Trophoblast cell (in vitro differentiated cells and primary cell): ENCODE results near the gene RELB.

Experiments
- DNase-seq, 2 donors: peaks; one replicate each; pipeline ENCODE4 v3.0.0-alpha.2; 2016
- H2AFZ ChIP-seq: 2 replicates; pipeline ENCODE4 v1.6.1; 2013; ENCODE audit warnings: low read length, moderate library complexity, mild to moderate bottlenecking; ENCODE audit not compliant: insufficient read depth, poor library complexity
- H2AK5ac ChIP-seq: 2 replicates; pipeline ENCODE4 v1.6.1; 2013; ENCODE audit warnings: mild to moderate bottlenecking, low read length
- H2BK120ac ChIP-seq: 2 replicates; pipeline ENCODE4 v1.6.1; 2013; ENCODE audit warnings: low read length, mild to moderate bottlenecking, moderate library complexity; ENCODE audit not compliant: insufficient read depth, poor library complexity
- H2BK12ac ChIP-seq: 2 replicates; pipeline ENCODE4 v1.6.1; 2013; ENCODE audit warnings: mild to moderate bottlenecking, low read length, moderate library complexity
- H2BK5ac ChIP-seq: 2 replicates; pipeline ENCODE4 v1.6.1; 2013; ENCODE audit warnings: low read length, low read depth, moderate library complexity, mild to moderate bottlenecking; ENCODE audit not compliant: poor library complexity
- H3K14ac ChIP-seq: 2 replicates; pipeline ENCODE4 v1.6.1; 2013; ENCODE audit warnings: mild to moderate bottlenecking, low read length
- H3K18ac ChIP-seq: 2 replicates; pipeline ENCODE4 v1.6.1; 2013; ENCODE audit warnings: mild to moderate bottlenecking, low read length
- H3K23ac ChIP-seq: 2 replicates; pipeline ENCODE4 v1.6.1; 2013; ENCODE audit warnings: low read length
- H3K27ac ChIP-seq: 2 replicates; pipeline ENCODE4 v1.5.1; 2013; ENCODE audit warnings: low read depth, mild to moderate bottlenecking, inconsistent platforms, low read length, moderate library complexity
- H3K27me3 ChIP-seq: 2 replicates; pipeline ENCODE4 v1.6.1; 2013; ENCODE audit warnings: inconsistent platforms, mild to moderate bottlenecking, low read length, moderate library complexity; ENCODE audit not compliant: insufficient read depth
- H3K36me3 ChIP-seq, 2 experiments: 1 replicate in 1 of 2; 2 replicates in 1 of 2; pipeline ENCODE4 v1.6.1; 2013; ENCODE audit warnings: low read length in 2 of 2, mild to moderate bottlenecking in 2 of 2, moderate library complexity in 1 of 2; ENCODE audit not compliant: insufficient read depth in 2 of 2, control insufficient read depth in 1 of 2
- H3K4ac ChIP-seq: 2 replicates; pipeline ENCODE4 v1.6.1; 2013; ENCODE audit warnings: low read depth, mild to moderate bottlenecking, low read length, moderate library complexity
- H3K4me1 ChIP-seq, 2 experiments: 1 replicate in 1 of 2; 2 replicates in 1 of 2; pipeline ENCODE4 v1.6.1; 2013; ENCODE audit warnings: low read length in 2 of 2, mild to moderate bottlenecking in 2 of 2, moderate library complexity in 1 of 2; ENCODE audit not compliant: insufficient read depth in 2 of 2, control insufficient read depth in 1 of 2
- H3K4me2 ChIP-seq: 2 replicates; pipeline ENCODE4 v1.6.1; 2013; ENCODE audit warnings: inconsistent platforms, mild to moderate bottlenecking, low read length, moderate library complexity
- H3K4me3 ChIP-seq: 2 replicates; pipeline ENCODE4 v1.5.1; 2013; ENCODE audit warnings: mild to moderate bottlenecking, low read depth, low read length, inconsistent platforms
- H3K79me1 ChIP-seq: one replicate; pipeline ENCODE4 v1.6.1; 2013; ENCODE audit warnings: low read length
- H3K79me2 ChIP-seq: 2 replicates; pipeline ENCODE4 v1.6.1; 2013; ENCODE audit warnings: low read length, mild to moderate bottlenecking; ENCODE audit not compliant: control insufficient read depth, insufficient read depth, poor library complexity
- H3K9ac ChIP-seq: 2 replicates; pipeline ENCODE4 v1.6.1; 2013; ENCODE audit warnings: mild to moderate bottlenecking, low read length
- H3K9me3 ChIP-seq: 2 replicates; pipeline ENCODE4 v1.6.1; 2013; ENCODE audit warnings: low read depth, mild to moderate bottlenecking, control low read depth, inconsistent platforms, low read length; ENCODE audit not compliant: insufficient read depth
- H4K12ac ChIP-seq: 2 replicates; pipeline ENCODE4 v1.6.1; 2013; ENCODE audit warnings: low read depth, mild to moderate bottlenecking, low read length, moderate library complexity
- H4K8ac ChIP-seq: 2 replicates; pipeline ENCODE4 v1.6.1; 2013; ENCODE audit warnings: low read depth, mild to moderate bottlenecking, low read length, moderate library complexity
- H4K91ac ChIP-seq: one replicate; pipeline ENCODE4 v1.6.1; 2013; ENCODE audit warnings: low read depth, mild to moderate bottlenecking, low read length, moderate library complexity
- WGBS: extraction: QIAGEN DNeasy Blood & Tissue Kit; methylation state at CpG from one replicate; pipeline ENCODE4 v1.1.7; 2013; ENCODE audit warnings: missing lambda C conversion rate; ENCODE audit not compliant: insufficient read length, insufficient coverage; ENCODE audit errors: extremely low coverage; 5-methylcytosine and 5-hydroxymethylcytosine counted together

RELB gene

GRCh38 chr19:45058622-45059159 is 57.4 kb downstream of the RELB start:
- Histone ChIP-seq H4K8ac (no peak overlapping the region), H2AFZ (no peak overlapping the region), H4K91ac (no peak overlapping the region), H3K23ac (no peak overlapping the region), H3K9me3 (no peaks in the 10 kb centered on the region), H3K9ac (no peak overlapping the region), H3K4me1 (no peaks in the 10 kb centered on the region), H3K4me3 (no peak overlapping the region), H2AK5ac (no peak overlapping the region), H3K27me3 (no peaks in the 10 kb centered on the region), H3K18ac (no peak overlapping the region), H3K79me2 (no peaks in the 10 kb centered on the region), H3K36me3 (peaks cover 83 to 86% of the 10 kb centered on the region in 2 experiments), H2BK5ac (no peak overlapping the region), H3K79me1 (no peaks in the 10 kb centered on the region), H2BK12ac (no peak overlapping the region), H4K12ac (no peak overlapping the region), H3K4ac (no peak overlapping the region), H2BK120ac (no peak overlapping the region), H3K27ac (no peak overlapping the region), H3K14ac (no peak overlapping the region), H3K4me2 (no peak overlapping the region)
- no peak for DNase-seq
- 100% methylated on average over 5 of the region's 14 CpGs for WGBS

GRCh38 chr19:45059258-45059965 is 58.1 kb downstream of the RELB start:
- Histone ChIP-seq H3K23ac (no peak overlapping the region), H3K36me3 (peaks cover 85 to 86% of the 10 kb centered on the region in 2 experiments), H3K4me3 (no peak overlapping the region), H4K8ac (no peak overlapping the region), H4K12ac (no peak overlapping the region), H2AK5ac (no peak overlapping the region), H2BK5ac (no peak overlapping the region), H3K4ac (no peak overlapping the region), H3K79me1 (no peaks in the 10 kb centered on the region), H3K79me2 (no peaks in the 10 kb centered on the region), H3K9me3 (no peaks in the 10 kb centered on the region), H2BK12ac (no peak overlapping the region), H3K18ac (no peak overlapping the region), H2BK120ac (no peak overlapping the region), H4K91ac (no peak overlapping the region), H3K14ac (no peak overlapping the region), H2AFZ (no peak overlapping the region), H3K9ac (no peak overlapping the region), H3K27ac (no peak overlapping the region), H3K4me2 (no peak overlapping the region), H3K4me1 (no peaks in the 10 kb centered on the region), H3K27me3 (no peaks in the 10 kb centered on the region)
- DNase-seq = peak; percentile 80 to 91
- WGBS = no CpG with 5 or more reads among the region's 16 CpGs

GRCh38 chr19:45061965-45062364 is 60.7 kb downstream of the RELB start:
- Histone ChIP-seq H2BK120ac (no peak overlapping the region), H3K4me1 (no peaks in the 10 kb centered on the region), H3K9me3 (no peaks in the 10 kb centered on the region), H3K14ac (no peak overlapping the region), H3K4me2 (no peak overlapping the region), H3K27ac (no peak overlapping the region), H2AK5ac (no peak overlapping the region), H4K8ac (no peak overlapping the region), H3K27me3 (no peaks in the 10 kb centered on the region), H3K18ac (no peak overlapping the region), H3K79me1 (no peaks in the 10 kb centered on the region), H2BK12ac (no peak overlapping the region), H4K12ac (no peak overlapping the region), H2BK5ac (no peak overlapping the region), H3K4me3 (no peak overlapping the region), H2AFZ (no peak overlapping the region), H3K36me3 (peaks cover 78 to 81% of the 10 kb centered on the region in 2 experiments), H3K23ac (no peak overlapping the region), H3K79me2 (no peaks in the 10 kb centered on the region), H3K4ac (no peak overlapping the region), H3K9ac (no peak overlapping the region), H4K91ac (no peak overlapping the region)
- no peak for DNase-seq
- no CpG with 5 or more reads among the region's 4 CpGs for WGBS

GRCh38 chr19:45063851-45064801 is 62.9 kb downstream of the RELB start:
- Histone ChIP-seq H3K23ac (no peak overlapping the region), H3K4me1 (no peaks in the 10 kb centered on the region), H2BK120ac (no peak overlapping the region), H2AK5ac (no peak overlapping the region), H3K9me3 (no peaks in the 10 kb centered on the region), H3K27ac (no peak overlapping the region), H2BK12ac (no peak overlapping the region), H3K18ac (no peak overlapping the region), H3K4ac (no peak overlapping the region), H3K79me1 (no peaks in the 10 kb centered on the region), H4K91ac (no peak overlapping the region), H3K4me3 (no peak overlapping the region), H4K12ac (no peak overlapping the region), H3K9ac (no peak overlapping the region), H3K27me3 (no peaks in the 10 kb centered on the region), H3K4me2 (no peak overlapping the region), H2BK5ac (no peak overlapping the region), H4K8ac (no peak overlapping the region), H3K14ac (no peak overlapping the region), H2AFZ (no peak overlapping the region), H3K36me3 (peaks cover 78 to 81% of the 10 kb centered on the region in 2 experiments), H3K79me2 (no peaks in the 10 kb centered on the region)
- WGBS = no CpG with 5 or more reads among the region's 85 CpGs
- DNase-seq = no peak
